GM19467 (cell line): Measurements from ENCODE around the gene GPR150.
A peak's percentile ranks its signal among the peaks of the same experiment; 100 is the strongest.
"Not testable (repeated sequence)": the region's sequence is repeated elsewhere in the genome, so short reads cannot be mapped to it uniquely, and the experiment has no call there.

Source experiments
- ATAC-seq: cut with Tn5 transposase; IDR thresholded peaks from one replicate; pipeline ENCODE4 v1.9.1; 2021; ENCODE audit warnings: mild to moderate bottlenecking, moderate library complexity; ENCODE audit not compliant: unreplicated experiment

Gene GPR150

DNA sequence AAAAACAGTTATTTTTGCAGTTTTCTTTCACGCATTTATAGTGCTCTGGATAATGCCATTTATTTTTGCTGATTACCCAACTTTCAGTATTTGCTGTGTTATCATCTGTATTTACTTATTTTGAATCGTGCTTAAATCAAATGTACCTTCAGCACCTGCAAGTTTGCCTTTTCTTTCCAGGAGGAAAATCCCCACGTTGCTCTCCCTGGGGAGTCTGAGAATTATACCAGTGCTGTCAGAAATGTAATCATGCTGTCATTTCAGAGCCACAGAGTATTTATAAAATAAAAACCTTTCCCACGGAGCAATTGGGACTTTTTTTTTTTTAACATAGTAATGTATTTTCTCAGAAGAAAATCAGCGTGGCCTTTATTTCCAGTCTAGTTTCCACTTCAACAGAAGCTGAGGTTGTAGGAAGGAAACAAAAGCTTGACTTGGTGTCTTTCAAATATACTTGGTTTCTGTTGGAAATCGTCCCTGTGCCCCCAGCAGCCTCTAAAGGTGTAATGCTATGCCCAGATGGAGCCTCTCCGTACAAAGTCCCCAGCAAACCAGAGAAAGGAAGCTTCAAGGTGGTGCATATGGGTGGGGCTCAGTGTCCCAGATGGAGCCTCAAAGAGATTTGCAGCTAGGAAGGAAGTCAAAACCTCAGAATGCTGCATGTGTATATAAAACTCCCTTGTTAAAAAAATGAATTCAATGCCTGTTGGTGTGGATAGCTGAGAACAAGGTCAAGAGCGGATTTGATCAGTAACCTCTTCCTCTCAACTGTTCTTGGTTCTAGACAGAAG lies 2.1 kb downstream of the GPR150 start:
- ATAC-seq: no peak

DNA sequence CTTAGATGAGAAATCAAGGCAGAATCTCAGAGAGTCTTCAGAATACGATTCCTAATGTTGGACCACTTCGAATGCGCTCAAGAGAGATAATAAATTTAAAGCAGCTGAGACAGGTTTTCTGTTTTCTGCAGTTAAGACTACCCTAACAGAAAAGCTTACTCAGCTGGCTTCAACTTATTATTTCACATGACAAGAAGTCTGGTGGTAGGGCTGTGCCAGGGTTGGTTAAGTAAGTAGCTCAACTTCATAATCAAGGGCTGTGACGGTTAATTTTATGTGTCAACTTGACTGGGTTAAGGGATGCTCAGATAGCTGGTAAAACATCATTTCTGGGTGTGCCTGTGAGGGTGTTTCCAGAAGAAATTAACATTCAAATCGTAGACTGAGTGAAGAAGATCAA lies 3.8 kb downstream of the GPR150 start:
- ATAC-seq: no peak

DNA sequence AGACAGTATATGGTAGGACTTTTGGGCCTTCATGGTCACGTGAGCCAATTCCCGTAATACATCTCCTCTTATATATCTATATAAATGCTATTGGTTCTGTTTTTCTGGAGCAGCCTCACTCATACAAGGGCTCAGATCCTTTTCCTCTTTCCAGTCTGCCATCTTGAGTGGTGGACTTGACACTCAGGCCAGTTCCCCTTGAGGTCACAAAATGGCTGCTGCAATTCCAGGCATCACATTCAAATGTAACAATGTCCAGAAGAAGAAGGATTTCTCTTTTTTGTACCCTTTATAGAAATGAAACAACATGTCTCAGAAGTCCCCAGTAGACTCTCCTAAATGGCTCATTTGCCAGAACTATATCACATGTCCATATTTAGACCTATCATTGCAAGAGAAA lies 4.5 kb downstream of the GPR150 start:
- no peak for ATAC-seq

DNA sequence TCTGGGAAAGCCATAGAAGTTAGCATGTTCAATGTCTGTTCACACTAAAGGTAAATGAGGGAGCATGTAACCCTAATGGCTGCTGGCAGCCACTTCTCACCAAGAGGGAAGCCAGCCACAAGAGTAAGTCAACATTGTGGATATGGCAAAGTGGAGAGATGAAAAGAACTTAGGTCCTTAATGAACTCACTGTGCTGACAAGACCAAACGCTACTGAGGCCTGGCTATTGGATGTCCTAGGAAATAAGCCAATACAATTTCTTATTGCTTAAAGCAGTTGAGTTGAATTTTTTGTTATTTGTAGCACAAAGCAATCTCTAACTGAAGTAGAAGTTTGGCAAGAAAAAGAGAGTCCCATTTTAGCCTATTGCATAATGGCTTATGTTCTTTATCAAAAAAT lies 6.8 kb downstream of the GPR150 start:
- no peak for ATAC-seq

DNA sequence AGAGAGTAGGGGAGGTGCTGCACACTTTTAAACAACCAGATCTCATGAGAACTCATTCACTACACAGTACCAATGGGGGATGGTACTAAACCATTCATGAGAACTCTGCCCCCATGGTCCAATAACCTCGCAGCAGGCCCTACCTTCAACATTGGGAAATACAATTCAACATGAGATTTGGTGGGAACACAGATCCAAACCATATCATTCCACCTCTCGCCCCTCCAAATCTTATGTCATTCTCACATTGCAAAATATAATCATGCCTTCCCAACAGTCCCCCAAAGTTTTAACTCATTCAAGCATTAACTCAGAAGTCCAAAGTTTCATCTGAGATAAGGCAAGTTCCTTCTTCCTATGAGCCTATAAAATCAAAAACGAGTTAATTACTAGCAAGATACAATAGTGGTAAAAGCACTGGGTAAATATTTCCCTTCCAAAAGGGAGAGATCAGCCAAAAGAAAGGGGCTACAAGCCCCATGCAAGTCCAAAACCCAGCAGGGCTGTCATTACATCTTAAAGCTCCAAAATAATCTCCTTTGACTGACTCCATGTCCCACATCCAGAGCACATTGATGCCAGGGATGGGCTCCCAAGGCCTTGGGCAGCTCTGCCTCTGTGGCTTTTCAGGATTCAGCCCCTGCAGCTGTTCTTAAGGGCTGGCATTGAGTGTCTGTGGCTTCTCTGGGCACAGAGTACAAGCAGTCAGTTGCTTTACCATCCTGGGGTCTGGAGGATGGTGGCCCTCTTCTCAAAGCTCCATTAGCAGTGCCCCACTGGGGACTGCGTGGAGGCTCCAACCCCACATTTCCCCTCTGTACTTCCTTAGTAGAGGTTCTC lies 8.3 kb downstream of the GPR150 start:
- ATAC-seq: no peak

DNA sequence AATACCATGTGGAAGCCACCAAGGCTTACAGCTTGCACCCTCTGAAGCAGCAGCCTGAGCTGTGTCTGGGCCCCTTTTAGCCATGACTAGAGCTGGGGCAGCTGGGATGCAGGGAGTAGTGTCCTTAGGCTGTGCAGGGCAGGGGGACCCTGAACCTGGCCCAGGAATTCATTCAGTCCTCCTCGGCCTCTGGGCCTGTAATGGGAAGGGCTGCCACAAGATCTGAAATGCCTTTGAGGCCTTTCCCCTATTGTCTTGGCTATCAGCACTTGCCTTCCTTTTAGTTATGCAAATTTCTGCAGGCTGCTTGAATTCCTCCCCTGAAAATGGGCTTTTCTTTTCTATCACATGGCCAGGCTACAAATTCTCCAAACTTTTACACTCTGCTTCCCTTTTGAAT lies 9.0 kb downstream of the GPR150 start:
- ATAC-seq: no peak

DNA sequence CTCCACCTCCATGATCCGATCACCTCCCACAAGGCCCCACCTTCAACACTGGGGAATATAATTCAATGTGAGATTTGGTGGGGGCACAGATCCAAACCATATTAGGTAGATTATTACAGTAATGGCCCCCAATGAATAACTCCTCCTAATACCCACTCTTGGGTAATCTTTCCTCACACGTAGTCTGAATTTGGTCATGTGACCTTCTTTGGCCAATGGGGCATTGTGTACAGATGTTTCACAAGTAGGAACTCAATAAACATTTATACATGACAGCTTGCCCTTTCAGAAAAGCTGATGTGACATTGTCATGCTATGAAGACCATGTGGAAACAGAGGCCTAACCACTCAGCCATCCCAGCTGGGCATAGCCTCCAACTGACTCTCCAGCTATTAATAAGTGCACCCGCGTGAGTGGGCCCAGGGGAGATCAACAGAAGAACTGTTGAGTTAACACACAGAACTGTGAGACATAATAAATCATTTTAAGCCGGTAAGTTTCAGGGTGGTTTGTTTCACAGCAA lies 10.6 kb downstream of the GPR150 start:
- no peak for ATAC-seq

DNA sequence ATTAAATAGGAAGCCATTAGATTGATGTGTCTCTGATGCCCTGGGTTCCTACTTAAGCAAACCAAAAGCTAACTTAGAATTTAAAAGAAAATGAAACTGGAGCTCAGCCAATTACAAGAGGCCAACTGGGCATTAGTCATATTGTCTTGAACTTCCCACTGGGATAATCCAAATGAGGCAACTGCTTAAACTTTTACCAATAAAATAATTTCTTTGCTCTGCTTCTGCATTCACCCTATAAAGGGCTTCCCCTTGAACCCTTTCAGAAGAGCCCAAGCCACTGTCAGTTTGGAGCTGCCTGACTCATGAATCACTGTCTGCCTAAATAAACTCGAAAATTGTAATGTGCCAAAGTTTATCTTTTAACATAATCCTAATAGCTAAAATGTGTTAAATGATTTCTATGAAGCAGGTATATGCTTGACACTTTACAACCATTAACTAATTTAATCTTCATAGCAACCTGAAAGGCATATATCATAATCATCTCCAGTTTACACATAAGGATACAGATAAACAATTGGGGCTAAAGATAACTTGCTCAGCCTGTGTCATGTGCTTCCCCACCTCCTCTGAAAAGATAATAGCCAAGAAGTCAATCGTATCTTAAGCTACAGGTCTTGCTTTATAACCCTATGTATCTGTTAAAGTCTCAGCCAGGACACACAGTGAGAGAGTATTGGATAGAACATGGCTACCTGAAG lies 11.5 kb downstream of the GPR150 start:
- no peak for ATAC-seq

DNA sequence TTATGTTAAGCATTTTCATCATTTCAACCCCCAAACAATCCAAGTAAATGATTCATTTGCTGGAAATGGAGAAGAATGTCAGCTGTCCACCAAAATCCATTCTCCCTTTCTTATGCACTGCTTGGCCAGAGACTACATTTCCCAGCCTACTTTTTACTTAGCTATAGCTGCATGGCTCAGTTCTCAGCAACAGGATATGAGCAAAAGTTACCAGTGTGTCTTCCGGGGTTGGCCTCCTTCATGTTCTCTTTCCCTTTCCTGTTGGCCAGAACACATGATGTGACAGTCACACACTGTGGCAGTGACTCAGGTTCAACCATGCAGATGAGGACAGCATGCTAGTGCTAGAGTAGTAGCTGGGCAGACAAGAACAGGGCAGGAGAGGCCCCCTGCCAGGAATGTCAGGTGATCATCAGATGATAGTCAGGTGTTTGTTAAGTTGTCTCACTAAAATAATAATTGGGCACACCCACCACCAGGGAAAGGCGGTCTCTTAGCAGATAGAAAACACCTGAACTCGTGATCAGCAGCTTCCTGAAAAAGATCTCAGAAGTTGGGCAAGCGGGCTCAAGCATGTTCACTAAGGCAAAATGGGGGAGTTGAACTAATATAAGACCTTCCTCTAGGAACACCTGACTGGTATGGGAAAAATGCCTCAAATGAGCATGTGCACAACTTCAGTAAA lies 12.2 kb downstream of the GPR150 start:
- peak; percentile 85 for ATAC-seq

DNA sequence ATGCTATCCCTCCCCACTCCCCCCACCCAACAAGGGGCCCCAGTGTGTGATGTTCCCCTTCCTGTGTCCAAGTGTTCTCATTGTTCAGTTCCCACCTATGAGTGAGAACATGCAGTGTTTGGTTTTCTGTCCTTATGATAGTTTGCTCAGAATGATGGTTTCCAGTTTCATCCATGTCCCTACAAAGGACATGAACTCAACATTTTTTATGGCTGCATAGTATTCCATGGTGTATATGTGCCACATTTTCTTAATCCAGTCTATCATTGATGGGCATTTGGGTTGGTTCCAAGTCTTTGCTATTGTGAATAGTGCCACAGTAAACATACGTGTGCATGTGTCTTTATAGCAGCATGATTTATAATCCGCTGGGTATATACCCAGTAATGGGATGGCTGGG lies 13.1 kb downstream of the GPR150 start:
- not testable (repeated sequence) for ATAC-seq

DNA sequence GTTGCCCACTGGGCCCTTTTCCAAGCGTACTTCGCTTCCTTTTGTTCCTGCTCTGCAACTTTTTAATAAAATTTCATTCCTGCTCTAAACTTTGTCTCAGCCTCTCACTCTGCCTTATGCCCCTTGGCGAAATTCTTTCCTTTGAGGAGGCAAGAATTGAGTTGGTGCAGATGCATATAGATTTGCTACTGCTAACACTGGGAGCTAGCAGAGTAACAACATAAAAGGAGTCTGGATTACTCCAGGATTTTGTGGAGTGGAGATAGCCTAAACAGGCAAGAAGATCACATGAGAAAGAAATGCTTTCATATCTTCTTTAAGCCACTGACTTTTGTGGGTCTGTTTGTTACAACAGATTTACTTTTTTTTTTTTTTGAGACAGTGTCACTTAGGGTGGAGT lies 13.8 kb downstream of the GPR150 start:
- ATAC-seq: no peak

DNA sequence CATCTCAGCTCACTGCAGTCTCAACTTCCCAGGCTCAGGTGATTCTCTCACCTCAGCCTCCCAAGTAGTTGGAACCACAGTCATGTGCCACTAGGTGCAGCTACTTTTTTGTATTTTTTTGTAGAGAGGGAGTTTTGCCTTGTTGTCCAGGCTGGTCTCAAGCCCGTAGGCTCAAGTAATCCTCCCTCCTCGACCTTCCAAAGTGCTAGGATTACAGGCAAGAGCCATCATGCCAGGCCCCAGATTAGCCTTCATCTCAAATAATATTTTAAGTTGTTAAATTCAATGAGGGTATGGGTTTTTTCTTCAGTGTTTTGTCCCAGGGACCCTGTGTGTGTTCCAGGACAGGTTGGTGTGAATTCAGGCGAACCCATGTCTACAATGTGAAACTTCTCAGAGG lies 14.2 kb downstream of the GPR150 start:
- no peak for ATAC-seq

DNA sequence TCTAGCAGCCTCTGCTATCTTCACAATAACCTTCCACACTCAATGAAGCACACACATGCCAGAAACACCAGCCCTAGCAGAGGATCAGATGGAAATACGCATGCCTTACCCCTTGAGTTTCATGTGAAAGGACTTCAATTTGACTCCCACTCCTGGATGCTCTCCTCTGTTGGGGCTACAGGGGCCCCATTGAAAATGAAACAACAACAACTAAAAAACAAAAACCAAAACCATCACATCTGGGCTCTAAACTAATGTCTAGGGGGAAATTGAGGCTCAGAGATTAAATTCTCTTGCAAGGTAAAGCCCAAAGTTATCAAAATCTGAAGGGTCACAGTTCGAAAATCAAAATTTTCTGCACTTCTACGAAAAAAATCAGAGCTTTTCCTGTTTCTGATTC lies 18.7 kb downstream of the GPR150 start:
- no peak for ATAC-seq

DNA sequence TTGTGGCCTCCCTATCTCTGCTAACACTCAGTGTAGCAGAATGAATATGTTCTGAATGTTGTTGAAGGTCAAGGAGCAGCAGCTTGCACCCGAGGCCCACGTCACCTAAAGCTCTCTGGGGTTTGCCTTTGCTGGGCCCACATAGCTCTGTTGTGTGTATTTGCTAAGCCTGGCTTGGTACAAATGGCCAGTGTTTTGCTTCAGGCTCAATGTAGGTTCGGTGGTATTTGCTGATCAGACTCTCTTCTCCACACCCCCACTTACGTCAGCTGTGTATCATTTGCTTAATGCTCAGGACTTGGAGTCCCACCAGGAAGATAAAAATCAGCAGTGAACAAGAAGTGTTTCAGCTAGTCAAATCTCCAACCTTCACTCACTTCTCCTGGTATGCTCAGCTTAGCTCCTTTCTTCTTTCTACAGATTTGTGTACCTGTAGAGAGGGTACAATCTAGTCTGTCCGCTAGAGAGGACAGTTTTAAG lies 21.9 kb downstream of the GPR150 start:
- ATAC-seq: no peak

DNA sequence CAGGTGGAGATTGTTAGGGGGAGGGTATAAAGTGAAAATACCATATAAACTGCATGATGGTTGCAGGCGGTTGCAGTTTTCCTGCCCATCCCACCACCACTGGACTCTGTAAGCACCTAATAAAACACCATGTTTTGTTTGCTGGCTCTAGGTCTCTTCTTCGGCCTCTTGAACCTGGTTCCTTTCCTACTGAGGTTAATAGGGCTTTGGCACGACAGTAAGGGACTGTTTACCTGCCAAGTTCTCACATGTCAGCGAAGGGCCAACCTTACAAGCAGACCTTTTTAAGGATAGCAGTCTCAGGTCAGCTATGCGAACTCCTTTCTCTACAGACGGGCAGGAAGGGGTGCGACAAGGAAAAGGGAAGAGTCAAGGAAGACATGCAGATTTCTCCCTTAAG lies 23.3 kb downstream of the GPR150 start:
- no peak for ATAC-seq

DNA sequence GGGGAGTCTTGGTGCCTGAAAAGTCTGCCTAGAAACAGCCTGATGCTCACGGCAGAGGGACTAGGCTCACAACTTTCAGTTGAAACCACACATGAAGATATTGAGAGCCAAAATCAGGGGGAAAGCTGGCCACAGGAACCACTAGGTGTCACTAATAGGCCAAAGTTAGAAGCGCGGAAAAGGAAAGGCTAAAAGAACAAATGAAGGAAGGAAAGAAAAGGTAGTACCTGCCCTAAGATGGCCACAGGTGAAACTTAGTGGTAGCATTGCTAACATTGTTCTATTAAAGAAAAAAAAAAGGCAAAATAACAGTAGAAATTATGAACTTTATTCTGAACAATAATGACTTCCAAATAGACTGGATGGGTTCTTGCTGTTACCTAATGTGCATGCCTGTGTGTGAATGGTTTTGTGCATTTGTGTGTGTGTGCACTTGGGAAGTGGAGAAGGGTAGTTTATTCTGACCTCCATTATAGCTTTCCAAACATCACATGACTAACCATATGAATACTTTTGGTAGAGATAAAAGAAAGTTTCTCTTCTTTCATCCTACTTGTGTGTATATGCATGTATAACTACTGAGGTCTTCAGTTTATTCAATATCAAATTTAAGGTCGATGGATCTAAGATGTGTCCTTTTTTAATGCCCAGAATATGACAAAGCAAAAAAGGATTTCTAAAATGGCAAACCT lies 24.6 kb downstream of the GPR150 start:
- ATAC-seq: no peak

DNA sequence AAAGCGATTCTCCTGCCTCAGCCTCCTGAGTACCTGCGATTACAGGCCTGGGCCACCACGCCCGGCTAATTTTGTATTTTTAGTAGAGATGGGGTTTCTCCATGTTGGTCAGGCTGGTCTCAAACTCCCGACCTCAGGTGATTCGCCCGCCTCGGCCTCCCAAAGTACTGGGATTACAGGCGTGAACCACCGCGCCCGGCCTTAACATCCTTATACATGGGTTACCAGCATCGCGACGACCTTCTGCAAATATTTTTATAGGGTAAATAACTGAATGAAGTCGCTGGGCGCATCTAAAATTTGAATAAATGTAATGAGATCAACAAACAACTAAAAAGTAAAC lies 26.3 kb downstream of the GPR150 start:
- not testable (repeated sequence) for ATAC-seq

DNA sequence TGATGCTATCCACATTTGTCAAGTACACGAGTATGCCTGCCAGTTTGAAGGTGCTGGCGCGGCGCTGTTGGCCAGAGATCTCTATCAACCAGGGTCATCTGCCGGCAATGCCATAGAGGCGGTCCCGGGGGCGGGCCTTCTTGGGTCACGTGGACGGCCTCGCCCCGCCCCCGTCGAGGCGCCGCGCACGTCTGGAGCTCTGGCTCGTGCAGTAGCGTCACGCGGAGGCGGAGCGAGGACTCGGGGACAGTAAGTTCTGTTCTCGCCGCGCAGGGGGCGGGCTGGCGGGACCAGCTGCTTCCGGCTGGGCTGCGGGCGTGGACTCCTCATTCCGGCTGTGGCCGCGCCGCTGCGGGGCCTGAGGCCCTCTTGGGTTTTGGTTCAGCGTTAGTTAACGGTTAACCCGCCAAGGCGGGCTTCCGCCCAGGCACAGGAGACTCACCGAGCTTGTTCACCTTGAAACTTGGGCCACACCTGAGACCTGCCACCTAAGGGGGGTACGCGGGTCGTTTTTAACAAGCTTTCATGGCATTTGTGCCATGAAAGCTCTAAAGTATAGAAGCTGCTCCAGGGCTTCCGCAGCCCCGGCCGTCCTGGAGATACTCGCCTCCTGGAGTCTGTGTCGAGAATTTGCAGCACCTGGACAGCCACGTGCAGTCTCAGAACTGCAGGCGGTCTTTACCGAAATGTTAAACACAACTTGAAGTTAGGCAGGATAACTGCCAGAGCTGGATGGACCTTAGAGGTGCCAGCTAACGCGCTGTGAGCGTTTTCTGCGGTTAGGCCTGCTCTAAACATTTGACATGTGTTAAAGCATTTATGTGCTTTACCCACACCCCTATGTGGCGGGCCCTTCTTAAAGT lies 26.9 kb downstream of the GPR150 start, which contains the start of gene RFESD:
Gene RFESD (plus strand): TSS at position 209 of the 863 bp plus-strand sequence. CDS start 5,495 bp downstream, outside the sequence.
- peak; percentile 99 for ATAC-seq
